OCI-LY7 (cell line): Measurements from ENCODE around the gene GABRG3.

Experiments used
- CTCF ChIP-seq: fragments of 200-600 bp; sonication (generic); conservative IDR thresholded peaks from 2 replicates; pipeline ENCODE4 v1.5.1; 2014; ENCODE audit warnings: mild to moderate bottlenecking, antibody characterized with exemption, low read length, moderate library complexity, mixed read lengths
- EZH2phosphoT487 ChIP-seq: fragments of 200-600 bp; sonication (generic); IDR thresholded peaks from 2 replicates; pipeline ENCODE4 v1.6.1; 2018; ENCODE audit warnings: low read depth, borderline replicate concordance, mild to moderate bottlenecking, mixed run types, antibody characterized with exemption, low read length, moderate library complexity, mixed read lengths

- TF ChIP-seq CTCF (no peak), EZH2phosphoT487 (no peak)
These were observed 456.3 kb downstream of the GABRG3 start for GRCh38 chr15:27427276-27427675.
